K562 (cell line): ENCODE data around the gene MAP1LC3B2. TPM values are rescaled to one million over a fixed set of nuclear protein-coding genes. Genes with fewer than 3 reads are reported as not detected.

Source experiments
- EP400 ChIP-seq: fragments of 450-650 bp; IDR thresholded peaks from 2 replicates; pipeline ENCODE4 v1.6.1; 2017; ENCODE audit warnings: antibody characterized with exemption, mild to moderate bottlenecking, moderate library complexity
- HMG20B ChIP-seq: fragments of 250-450 bp; sonication (Bioruptor Pico); IDR thresholded peaks from 2 replicates; pipeline ENCODE4 v1.5.0; 2021; ENCODE audit warnings: mild to moderate bottlenecking
- HSF4 ChIP-seq: fragments of 250-450 bp; sonication (Bioruptor Pico); IDR thresholded peaks from 2 replicates; pipeline ENCODE4 v2.1.2; 2022; ENCODE audit warnings: mild to moderate bottlenecking, moderate library complexity, borderline replicate concordance
- JUND ChIP-seq, 2 experiments: IDR thresholded peaks; 2 replicates in 1 of 2; 3 replicates in 1 of 2; pipeline ENCODE4 v1.6.1; 2011; ENCODE audit warnings: borderline replicate concordance in 2 of 2, low read depth in 2 of 2, low read length in 2 of 2, improper control_type of control experiment in 1 of 2, missing biosample characterization in 1 of 2, missing genetic modification characterization in 1 of 2, missing genetic modification reagents in 1 of 2
- MBD1 ChIP-seq: fragments of 250-450 bp; sonication (Bioruptor Pico); IDR thresholded peaks from 2 replicates; pipeline ENCODE4 v1.8.0; 2022; ENCODE audit warnings: inconsistent platforms
- NCOR1 ChIP-seq: fragments of 450-650 bp; IDR thresholded peaks from 2 replicates; pipeline ENCODE4 v1.6.1; 2016; ENCODE audit warnings: mild to moderate bottlenecking, moderate library complexity
- PATZ1 ChIP-seq: fragments of 250-450 bp; sonication (Bioruptor Pico); IDR thresholded peaks from 2 replicates; pipeline ENCODE4 v1.5.0; 2020; ENCODE audit warnings: mild to moderate bottlenecking, borderline replicate concordance
- PCBP1 ChIP-seq: fragments of 200-400 bp; formaldehyde crosslinking; IDR thresholded peaks from 2 replicates; pipeline ENCODE4 v1.6.1; 2018; ENCODE audit warnings: mild to moderate bottlenecking, low read depth, low read length; ENCODE audit not compliant: poor library complexity, severe bottlenecking
- PCBP2 ChIP-seq: fragments of 200-400 bp; formaldehyde crosslinking; IDR thresholded peaks from 2 replicates; pipeline ENCODE4 v1.6.1; 2018; ENCODE audit warnings: low read length, low read depth, mild to moderate bottlenecking, moderate library complexity; ENCODE audit not compliant: poor library complexity, severe bottlenecking
- SLC30A9 ChIP-seq: fragments of 250-450 bp; sonication (Bioruptor Pico); IDR thresholded peaks from 2 replicates; pipeline ENCODE4 v1.8.0; 2022; ENCODE audit warnings: mild to moderate bottlenecking, moderate library complexity
- USF2 ChIP-seq: sonication (generic); formaldehyde crosslinking; IDR thresholded peaks from 2 replicates; pipeline ENCODE4 v1.5.0; 2020; ENCODE audit warnings: missing genetic modification reagents
- ZKSCAN3 ChIP-seq: fragments of 250-450 bp; sonication (Bioruptor Pico); IDR thresholded peaks from 2 replicates; pipeline ENCODE4 v1.4.0; 2020
- ZNF318 ChIP-seq, 2 experiments: fragments of 450-650 bp; IDR thresholded peaks; 2 replicates each; pipeline ENCODE4 v1.6.1; 2016; ENCODE audit warnings: mild to moderate bottlenecking in 2 of 2, borderline replicate concordance in 1 of 2, low read depth in 1 of 2, moderate library complexity in 1 of 2
- polyA plus RNA-seq, 8 experiments: library from polyadenylated mRNA; depleted of rRNA in 4 of 8; stranded (reverse) in 5 of 8; unstranded in 3 of 8; fragments of >200 nt; fragmentation: Nextera tagmentation in 2 of 8; fragmentation: Illumina TruSeq in 1 of 8; extraction: Ambion mirVana in 2 of 8; extraction: Trizol in 1 of 8; gene quantifications; 2 replicates each; pipeline versions ENCODE4 v1.2.1 to v1.2.3, GENCODE V29; 2011 to 2014; ENCODE audit warnings: inconsistent platforms in 1 of 8, missing spikeins in 1 of 8
- total RNA-seq, 7 experiments: library from RNA; depleted of rRNA in 6 of 7; stranded (reverse); fragments of >200 nt in 6 of 7; fragmentation: Illumina TruSeq in 2 of 7; extraction: Trizol in 2 of 7; gene quantifications; 2 replicates each; pipeline versions ENCODE4 v1.2.1 to v1.2.3, GENCODE V29; 2011 to 2021; ENCODE audit warnings: low replicate concordance in 1 of 7

The MAP1LC3B2 gene
- total and polyA plus RNA-seq, 9 of the 15 experiments (the other 6 are each of a cell fraction or from before 2014, with no cell fraction given): 0.53 to 2.8 (median 0.76) TPM; not detected in 2

GRCh38 chr12:116556356-116556952 lies 2.7 kb upstream of the MAP1LC3B2 start (continued):
- no peak for TF ChIP-seq PCBP1
- peak; percentile 94 for TF ChIP-seq PATZ1 (CRISPR knock-in tag)
- no peak for TF ChIP-seq EP400
- TF ChIP-seq NCOR1: no peak
- no peak for TF ChIP-seq ZNF318 (IDR thresholded peaks at IDR 0.05; ENCODE audit: borderline replicate concordance in 1 of 2, low read depth in 1 of 2)
- TF ChIP-seq USF2 (CRISPR knock-in tag): no peak
- 0 out of 2 replicates have a peak, but pooled peaks have one; percentile 68 for TF ChIP-seq SLC30A9
- TF ChIP-seq HMG20B: 0 out of 2 replicates have a peak, but pooled peaks have one; percentile 68
- TF ChIP-seq MBD1: peak; percentile 95
- no peak for TF ChIP-seq PCBP2
- no peak for TF ChIP-seq JUND (IDR thresholded peaks at IDR 0.05; ENCODE audit: borderline replicate concordance, low read depth, low read length)
- peak; percentile 69; the same call in 1 of the 3 replicates for TF ChIP-seq JUND (tag; IDR thresholded peaks at IDR 0.05; ENCODE audit: borderline replicate concordance, low read depth, low read length)
- TF ChIP-seq HSF4 (CRISPR knock-in tag): peak; percentile 94
- TF ChIP-seq ZKSCAN3 (CRISPR knock-in tag): peak; percentile 90
